HEK293T (cell line): ENCODE measurements around the gene PHAF1.

ENCODE experiments used
- ARNT ChIP-seq: fragments of 450-650 bp; IDR thresholded peaks from 2 replicates; pipeline ENCODE4 v1.6.1; 2017; ENCODE audit warnings: mild to moderate bottlenecking
- BHLHE40 ChIP-seq: fragments of 450-650 bp; IDR thresholded peaks from 2 replicates; pipeline ENCODE4 v1.6.1; 2016; ENCODE audit warnings: mild to moderate bottlenecking, moderate library complexity, borderline replicate concordance
- FOXA1 ChIP-seq: fragments of 450-650 bp; IDR thresholded peaks from 2 replicates; pipeline ENCODE4 v1.6.1; 2016; ENCODE audit warnings: mild to moderate bottlenecking
- FOXM1 ChIP-seq: fragments of 450-650 bp; IDR thresholded peaks from 2 replicates; pipeline ENCODE4 v1.6.1; 2017; ENCODE audit warnings: mild to moderate bottlenecking, borderline replicate concordance
- SP1 ChIP-seq: fragments of 450-650 bp; IDR thresholded peaks from 2 replicates; pipeline ENCODE4 v1.6.1; 2017
- SUZ12 ChIP-seq: fragments of 450-650 bp; IDR thresholded peaks from 2 replicates; pipeline ENCODE4 v1.6.1; 2016; ENCODE audit warnings: mild to moderate bottlenecking
- TARDBP ChIP-seq: fragments of 450-650 bp; IDR thresholded peaks from 2 replicates; pipeline ENCODE4 v1.6.1; 2016
- ZNF384 ChIP-seq: fragments of 450-650 bp; IDR thresholded peaks from 2 replicates; pipeline ENCODE4 v1.6.1; 2016
- TF ChIP-seq, protein P1 (sequence below): fragments of 450-650 bp; IDR thresholded peaks from 2 replicates; pipeline ENCODE4 v1.6.1; 2016

DNA sequence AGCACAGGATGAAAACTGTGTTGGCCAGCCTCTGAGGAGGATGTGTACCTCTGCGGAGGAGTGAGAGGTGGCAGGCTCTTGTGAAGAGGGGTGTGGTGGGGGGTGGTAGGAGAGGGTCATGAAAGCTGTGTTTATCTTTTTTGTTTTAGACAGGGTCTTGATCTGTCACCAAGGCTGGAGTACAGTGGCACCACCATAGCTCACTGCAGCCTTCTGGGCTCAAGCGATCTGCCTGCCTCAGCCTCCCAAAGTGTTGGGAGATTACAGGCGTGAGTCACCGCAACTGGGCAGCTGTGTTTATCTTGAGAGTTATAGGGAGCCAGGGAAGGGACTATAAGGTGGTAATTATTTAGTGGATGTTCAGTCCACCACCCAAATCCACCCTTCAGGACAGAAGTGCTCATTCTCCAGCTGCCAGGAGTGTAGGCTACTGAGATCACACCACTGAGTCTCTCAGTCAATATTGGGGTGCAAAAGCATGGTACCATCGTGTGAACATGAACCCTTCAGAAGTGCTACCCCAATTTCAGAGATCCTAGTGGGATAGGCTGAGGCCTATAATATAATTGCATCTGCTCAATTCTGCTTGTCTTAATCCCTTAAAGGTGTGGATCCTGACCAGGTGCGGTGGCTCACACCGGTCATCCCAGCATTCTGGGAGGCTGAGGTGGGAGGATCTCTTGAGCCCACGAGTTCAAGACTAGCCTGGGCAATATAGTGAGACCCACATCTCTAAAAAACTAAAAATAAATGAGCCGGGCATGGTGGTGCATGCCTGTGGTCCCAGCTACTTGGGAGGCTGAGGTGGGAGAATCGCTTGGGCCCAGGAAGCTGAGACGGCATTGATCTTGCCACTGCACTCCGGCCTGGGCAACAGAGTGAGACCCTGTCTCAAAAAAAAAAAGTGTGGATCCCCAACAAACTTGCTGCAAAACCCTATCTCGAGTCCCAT is 81.0 kb downstream of the PHAF1 start:
- TF ChIP-seq, protein P1, sequence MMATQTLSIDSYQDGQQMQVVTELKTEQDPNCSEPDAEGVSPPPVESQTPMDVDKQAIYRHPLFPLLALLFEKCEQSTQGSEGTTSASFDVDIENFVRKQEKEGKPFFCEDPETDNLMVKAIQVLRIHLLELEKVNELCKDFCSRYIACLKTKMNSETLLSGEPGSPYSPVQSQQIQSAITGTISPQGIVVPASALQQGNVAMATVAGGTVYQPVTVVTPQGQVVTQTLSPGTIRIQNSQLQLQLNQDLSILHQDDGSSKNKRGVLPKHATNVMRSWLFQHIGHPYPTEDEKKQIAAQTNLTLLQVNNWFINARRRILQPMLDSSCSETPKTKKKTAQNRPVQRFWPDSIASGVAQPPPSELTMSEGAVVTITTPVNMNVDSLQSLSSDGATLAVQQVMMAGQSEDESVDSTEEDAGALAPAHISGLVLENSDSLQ = no peak
- no peak for TF ChIP-seq TARDBP
- no peak for TF ChIP-seq FOXM1
- TF ChIP-seq BHLHE40 = no peak
- TF ChIP-seq FOXA1 = no peak
- TF ChIP-seq SP1 = no peak
- TF ChIP-seq SUZ12 = no peak
- TF ChIP-seq ZNF384 = no peak
- TF ChIP-seq ARNT = no peak
